PC-9 (cell line): ENCODE measurements around the gene UBALD2. TPM values are rescaled to one million over a fixed set of nuclear protein-coding genes. Genes with fewer than 3 reads are reported as not detected.
"Not testable (repeated sequence)": the region's sequence is repeated elsewhere in the genome, so short reads cannot be mapped to it uniquely, and the experiment has no call there.

Source experiments
- BruUV-seq: library from RNA; stranded (reverse); fragments of 400-500 nt; replicated peaks from 2 replicates; lab custom pipeline; 2021; lab: Mats Ljungman, UMichigan
- CTCF ChIA-PET: fragments of 300-600 bp; sonication (Branson Sonifier 250); formaldehyde crosslinking; loops from one replicate; lab custom pipeline; 2022; ENCODE audit warnings: antibody characterized with exemption; lab: Charles Lee
- POLR2A ChIA-PET: fragments of 300-600 bp; sonication (Branson Sonifier 250); formaldehyde crosslinking; loops from one replicate; lab custom pipeline; 2022; ENCODE audit warnings: antibody characterized with exemption; ENCODE audit not compliant: unreplicated experiment; lab: Charles Lee
- DNase-seq, 2 experiments: peaks; one replicate each; pipeline versions ENCODE4 v3.0.0 to v3.0.0-alpha.2; 2015 to 2022; ENCODE audit warnings: mixed read lengths in 1 of 2
- H2AFZ ChIP-seq: fragments of 200-600 bp; sonication (generic); 2 replicates; pipeline ENCODE4 v1.8.1; 2017; ENCODE audit warnings: antibody characterized with exemption
- H3F3A ChIP-seq: fragments of 200-600 bp; sonication (generic); 2 replicates; pipeline ENCODE4 v1.8.1; 2017; ENCODE audit warnings: antibody characterized with exemption, mild to moderate bottlenecking, low read depth; ENCODE audit not compliant: insufficient read depth
- H3K27ac ChIP-seq: fragments of 200-600 bp; sonication (generic); 2 replicates; pipeline ENCODE4 v1.6.1; 2016; ENCODE audit warnings: mixed run types
- H3K27me3 ChIP-seq: fragments of 200-600 bp; sonication (generic); 2 replicates; pipeline ENCODE4 v1.6.1; 2016; ENCODE audit warnings: low read depth, mixed run types; ENCODE audit not compliant: insufficient read depth
- H3K36me3 ChIP-seq: fragments of 200-600 bp; sonication (generic); 2 replicates; pipeline ENCODE4 v1.6.1; 2016; ENCODE audit warnings: low read depth, mixed run types
- H3K4me1 ChIP-seq: fragments of 200-600 bp; sonication (generic); replicated peaks from 2 replicates; pipeline ENCODE4 v1.6.1; 2016; ENCODE audit warnings: mixed run types; ENCODE audit not compliant: insufficient read depth
- H3K4me2 ChIP-seq: fragments of 200-600 bp; sonication (generic); 2 replicates; pipeline ENCODE4 v1.6.1; 2017; ENCODE audit warnings: mixed run types
- H3K4me3 ChIP-seq: fragments of 200-600 bp; sonication (generic); 2 replicates; pipeline ENCODE4 v1.6.1; 2016; ENCODE audit warnings: mixed run types
- H3K79me2 ChIP-seq: fragments of 200-600 bp; sonication (generic); 2 replicates; pipeline ENCODE4 v1.6.1; 2017; ENCODE audit warnings: low read depth, mixed run types
- H3K9me2 ChIP-seq: fragments of 200-600 bp; sonication (generic); 2 replicates; pipeline ENCODE4 v1.8.1; 2017; ENCODE audit warnings: mild to moderate bottlenecking; ENCODE audit not compliant: insufficient read depth
- H3K9me3 ChIP-seq: fragments of 200-600 bp; sonication (generic); 2 replicates; pipeline ENCODE4 v1.8.1; 2016; ENCODE audit warnings: low read depth; ENCODE audit not compliant: insufficient read depth
- H4K20me1 ChIP-seq: fragments of 200-600 bp; sonication (generic); 2 replicates; pipeline ENCODE4 v1.8.1; 2017; ENCODE audit not compliant: insufficient read depth
- EZH2 ChIP-seq: fragments of 200-600 bp; sonication (generic); IDR thresholded peaks from 2 replicates; pipeline ENCODE4 v1.8.0; 2017; ENCODE audit warnings: antibody characterized with exemption, low read depth
- intact Hi-C: fragments of 100-400 bp; cut with micrococcal nuclease; formaldehyde crosslinking; loops from one replicate; pipeline ENCODE4 v1.10.0; 2022; ENCODE audit not compliant: unreplicated experiment
- total RNA-seq: library from RNA; stranded (reverse); gene quantifications from 2 replicates; pipeline ENCODE4 v1.2.3, GENCODE V29; 2021
- TF ChIP-seq, protein P1 (sequence below): fragments of 200-600 bp; sonication (generic); conservative IDR thresholded peaks from 2 replicates; pipeline ENCODE4 v1.6.1; 2017; ENCODE audit warnings: mixed run types, antibody characterized with exemption, mild to moderate bottlenecking, moderate library complexity

Gene UBALD2
- total RNA-seq, 1 experiment from 2014 or later: 134 TPM

DNA sequence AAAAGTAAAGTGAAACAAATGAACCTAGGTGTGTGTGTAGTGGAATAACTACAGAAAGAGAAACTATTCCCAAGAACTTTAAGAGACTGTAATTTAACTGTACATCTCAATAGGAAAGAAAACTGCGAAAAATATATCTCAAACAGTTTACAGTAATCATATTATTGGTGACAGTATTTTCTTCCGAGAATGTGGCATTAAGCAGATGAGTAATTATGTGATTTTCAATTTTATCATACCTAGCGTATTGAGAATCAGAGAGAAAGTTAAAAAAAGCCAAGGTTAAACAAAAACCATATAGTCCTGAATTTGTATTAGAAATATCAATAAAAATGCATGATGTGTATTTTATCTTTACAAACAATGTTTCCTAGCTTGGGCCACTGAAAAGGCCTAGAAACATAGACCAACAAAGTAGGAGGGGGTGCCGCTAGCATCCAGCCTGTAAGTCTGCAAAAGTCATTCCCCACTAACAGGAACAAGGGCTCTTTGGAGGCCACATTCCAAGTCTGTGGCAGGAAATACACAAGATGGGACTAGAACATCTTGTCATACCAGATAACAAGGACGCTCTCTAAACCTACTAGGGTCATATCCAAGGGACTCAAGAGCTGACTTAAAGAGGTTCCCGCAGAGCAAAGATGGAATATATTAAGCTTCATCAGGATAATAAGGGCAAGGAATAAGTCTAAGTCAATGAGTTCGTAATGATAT lies 45.3 kb upstream of the UBALD2 start:
- no peaks in the 10 kb centered on the region for H3K4me1 ChIP-seq
- no peaks in the 10 kb centered on the region for H3K27me3 ChIP-seq
- H4K20me1 ChIP-seq: no peaks in the 10 kb centered on the region
- no peaks in the 10 kb centered on the region for H3K9me2 ChIP-seq
- H3F3A ChIP-seq: no peaks in the 10 kb centered on the region
- H3K36me3 ChIP-seq: no peaks in the 10 kb centered on the region
- TF ChIP-seq, protein P1, sequence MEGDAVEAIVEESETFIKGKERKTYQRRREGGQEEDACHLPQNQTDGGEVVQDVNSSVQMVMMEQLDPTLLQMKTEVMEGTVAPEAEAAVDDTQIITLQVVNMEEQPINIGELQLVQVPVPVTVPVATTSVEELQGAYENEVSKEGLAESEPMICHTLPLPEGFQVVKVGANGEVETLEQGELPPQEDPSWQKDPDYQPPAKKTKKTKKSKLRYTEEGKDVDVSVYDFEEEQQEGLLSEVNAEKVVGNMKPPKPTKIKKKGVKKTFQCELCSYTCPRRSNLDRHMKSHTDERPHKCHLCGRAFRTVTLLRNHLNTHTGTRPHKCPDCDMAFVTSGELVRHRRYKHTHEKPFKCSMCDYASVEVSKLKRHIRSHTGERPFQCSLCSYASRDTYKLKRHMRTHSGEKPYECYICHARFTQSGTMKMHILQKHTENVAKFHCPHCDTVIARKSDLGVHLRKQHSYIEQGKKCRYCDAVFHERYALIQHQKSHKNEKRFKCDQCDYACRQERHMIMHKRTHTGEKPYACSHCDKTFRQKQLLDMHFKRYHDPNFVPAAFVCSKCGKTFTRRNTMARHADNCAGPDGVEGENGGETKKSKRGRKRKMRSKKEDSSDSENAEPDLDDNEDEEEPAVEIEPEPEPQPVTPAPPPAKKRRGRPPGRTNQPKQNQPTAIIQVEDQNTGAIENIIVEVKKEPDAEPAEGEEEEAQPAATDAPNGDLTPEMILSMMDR: no peak
- TF ChIP-seq EZH2: no peak
- no peaks in the 10 kb centered on the region for H3K9me3 ChIP-seq
- H3K4me2 ChIP-seq: no peak overlapping the region
- H2AFZ ChIP-seq: no peak overlapping the region
- no peaks in the 10 kb centered on the region for H3K79me2 ChIP-seq
- intact Hi-C loops: no loop called here
- H3K4me3 ChIP-seq: no peak overlapping the region
- no peak for DNase-seq
- ChIA-PET CTCF (interaction anchor here (0.6 kb wide), 1 partner anchor 39 kb away, joined by 4 read pairs; no protein-coding TSS in a partner anchor), POLR2A (interaction anchor here (0.7 kb wide), 1 partner anchor 1183 kb away, joined by 3 read pairs; no protein-coding TSS in a partner anchor)
- no TSS peak for BruUV-seq
- no peak overlapping the region for H3K27ac ChIP-seq

DNA sequence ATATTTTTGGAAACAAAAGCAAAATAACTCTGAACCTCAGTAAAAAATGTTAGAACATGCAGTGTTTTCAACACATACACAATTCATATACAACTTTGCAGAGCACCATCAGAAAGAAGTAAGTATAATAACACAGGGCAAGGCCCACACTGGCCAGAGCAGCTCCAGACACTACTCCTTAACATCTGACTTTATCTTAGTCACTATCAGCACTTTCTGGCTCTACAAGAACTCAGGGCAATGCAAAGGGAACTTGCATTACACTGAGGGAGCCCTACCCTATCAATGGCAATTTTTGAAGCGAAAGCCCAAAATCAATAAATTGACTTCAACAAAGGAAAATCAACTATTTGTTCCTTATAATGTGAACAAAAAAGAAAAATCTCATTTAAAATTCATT lies 41.3 kb upstream of the UBALD2 start:
- CTCF ChIA-PET: no interaction called here

DNA sequence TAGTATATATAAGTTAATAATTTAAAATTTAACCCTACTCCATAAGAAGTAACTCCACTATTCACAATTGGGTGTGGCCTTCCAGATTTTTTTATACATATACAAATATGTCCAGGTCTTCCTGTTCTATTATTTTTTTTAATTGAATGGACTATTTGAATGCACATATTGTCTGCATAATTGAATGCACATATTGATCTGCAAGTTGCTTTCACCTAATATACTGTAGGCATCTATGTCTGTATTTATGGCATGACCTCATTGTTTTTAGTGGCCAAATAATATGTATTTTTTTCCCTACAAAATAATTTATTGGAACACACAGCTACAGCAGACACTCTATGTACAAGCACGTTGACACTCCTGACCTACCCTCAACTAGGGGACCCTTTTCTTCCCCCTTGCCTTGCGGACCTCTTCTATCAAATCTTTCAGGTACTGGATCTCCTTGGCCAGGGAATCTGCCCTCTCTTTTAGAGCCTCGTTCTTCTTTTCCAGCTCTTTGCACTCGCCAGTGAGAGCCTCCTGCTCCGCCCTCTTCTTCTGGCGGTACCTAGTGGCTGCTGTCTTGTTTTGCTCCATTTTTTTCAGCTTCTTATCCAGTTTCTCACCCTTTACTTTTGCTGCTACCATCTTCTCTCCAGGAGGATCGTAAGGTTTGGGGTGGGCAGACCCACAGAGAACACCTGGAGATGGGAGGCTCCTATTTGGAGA lies 39.6 kb upstream of the UBALD2 start:
- H3K27me3 ChIP-seq, H3F3A ChIP-seq, H3K27ac ChIP-seq, H3K4me1 ChIP-seq, POLR2A ChIA-PET, H3K4me2 ChIP-seq, BruUV-seq, H3K9me2 ChIP-seq, DNase-seq, H3K4me3 ChIP-seq, H3K9me3 ChIP-seq, H3K36me3 ChIP-seq, CTCF ChIA-PET, H3K79me2 ChIP-seq, H4K20me1 ChIP-seq, intact Hi-C loops, H2AFZ ChIP-seq: not testable (repeated sequence)

More for the DNA sequence above, 41.3 kb upstream of the UBALD2 start:
- no peaks in the 10 kb centered on the region for H3K36me3 ChIP-seq
- no peak overlapping the region for H3K27ac ChIP-seq
- H3K4me2 ChIP-seq: no peak overlapping the region
- POLR2A ChIA-PET: interaction anchor here (0.6 kb wide), 2 partner anchors 12 to 72 kb away, joined by 3 to 9 read pairs; no protein-coding TSS in a partner anchor
- TF ChIP-seq, protein P1: no peak
- TF ChIP-seq EZH2: no peak
- no peaks in the 10 kb centered on the region for H3K27me3 ChIP-seq
- no peaks in the 10 kb centered on the region for H3K9me2 ChIP-seq
- H3K9me3 ChIP-seq: no peaks in the 10 kb centered on the region
- no peaks in the 10 kb centered on the region for H4K20me1 ChIP-seq
- no peak overlapping the region for H2AFZ ChIP-seq
- no TSS peak for BruUV-seq
- H3K79me2 ChIP-seq: no peaks in the 10 kb centered on the region
- intact Hi-C loops: no loop called here
- no peaks in the 10 kb centered on the region for H3F3A ChIP-seq
- H3K4me3 ChIP-seq: no peak overlapping the region
- DNase-seq: no peak
- H3K4me1 ChIP-seq: no peaks in the 10 kb centered on the region

DNA sequence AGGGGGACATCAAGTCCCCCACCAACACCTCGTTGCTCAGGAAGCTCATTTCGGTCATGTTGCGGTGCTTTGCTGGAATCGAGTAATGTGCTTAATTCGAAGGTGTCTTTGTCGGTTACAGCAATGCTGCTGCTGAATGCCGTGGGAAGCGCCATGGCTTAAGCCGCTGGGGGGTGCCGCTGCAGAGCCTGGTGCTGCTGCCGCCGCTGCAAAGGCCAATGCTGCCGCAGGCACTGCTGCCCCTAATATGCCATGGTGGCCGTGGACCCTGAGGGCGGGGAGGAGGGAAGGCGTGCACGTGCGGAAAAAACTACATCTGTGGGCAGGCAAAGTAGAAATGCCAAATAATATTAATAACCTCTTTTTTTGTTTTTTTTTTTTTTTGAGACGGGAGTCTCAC lies 38.4 kb upstream of the UBALD2 start:
- H3K79me2 ChIP-seq, CTCF ChIA-PET: not testable (repeated sequence)

More for the DNA sequence above, 38.4 kb upstream of the UBALD2 start:
- H3K27me3 ChIP-seq, H3K4me3 ChIP-seq, H2AFZ ChIP-seq, DNase-seq, H3K27ac ChIP-seq, H3K9me2 ChIP-seq, H3K4me1 ChIP-seq, BruUV-seq, H3K4me2 ChIP-seq, H4K20me1 ChIP-seq, intact Hi-C loops, H3F3A ChIP-seq, H3K9me3 ChIP-seq, H3K36me3 ChIP-seq: not testable (repeated sequence)
- POLR2A ChIA-PET: interaction anchor here (0.6 kb wide), 1 partner anchor 138 kb away, joined by 3 read pairs; no protein-coding TSS in a partner anchor
